Mesodermal cell (in vitro differentiated cells): ENCODE measurements around the gene DTNA.

Source experiments
- H3K27ac ChIP-seq: 2 replicates; pipeline ENCODE4 v1.7.0; 2013; ENCODE audit warnings: mild to moderate bottlenecking, low read depth, low read length, moderate library complexity; ENCODE audit not compliant: severe bottlenecking
- H3K36me3 ChIP-seq: 2 replicates; pipeline ENCODE4 v1.7.1; 2013; ENCODE audit warnings: mild to moderate bottlenecking, low read length, moderate library complexity; ENCODE audit not compliant: control insufficient read depth, insufficient read depth
- H3K4me1 ChIP-seq: one replicate; pipeline ENCODE4 v1.7.1; 2013; ENCODE audit warnings: mild to moderate bottlenecking, low read length; ENCODE audit not compliant: insufficient read depth, control insufficient read depth, poor library complexity, severe bottlenecking
- H3K4me3 ChIP-seq: 2 replicates; pipeline ENCODE4 v1.7.0; 2013; ENCODE audit warnings: low read length, control low read depth, mild to moderate bottlenecking; ENCODE audit not compliant: insufficient read depth, poor library complexity, severe bottlenecking; ENCODE audit errors: extremely low read depth
- H3K9me3 ChIP-seq: 2 replicates; pipeline ENCODE4 v1.7.1; 2013; ENCODE audit warnings: mild to moderate bottlenecking, low read length, moderate library complexity; ENCODE audit not compliant: control insufficient read depth
- WGBS, 2 experiments: methylation state at CpG; one replicate each; pipeline ENCODE4 v1.1.5; 2013; ENCODE audit warnings: missing lambda C conversion rate in 2 of 2; ENCODE audit not compliant: insufficient coverage in 2 of 2; 5-methylcytosine and 5-hydroxymethylcytosine counted together

The DTNA gene

GRCh38 chr18:34805103-34805877 is 95.2 kb downstream of the DTNA start:
- H3K4me3 ChIP-seq = no peak overlapping the region
- peaks cover 9% of the 10 kb centered on the region for H3K4me1 ChIP-seq
- H3K36me3 ChIP-seq = no peaks in the 10 kb centered on the region
- 69 to 93% methylated on average over 4 to 6 of the region's 7 CpGs for WGBS, 2 experiments
- H3K27ac ChIP-seq = no peak overlapping the region
- no peaks in the 10 kb centered on the region for H3K9me3 ChIP-seq

- Histone ChIP-seq H3K9me3 (no peaks in the 10 kb centered on the region), H3K4me1 (peaks cover 9% of the 10 kb centered on the region), H3K4me3 (no peak overlapping the region), H3K36me3 (no peaks in the 10 kb centered on the region), H3K27ac (no peak overlapping the region)
Observed at GRCh38 chr18:34805878-34806351, 95.8 kb downstream of the DTNA start.

- WGBS, 2 experiments = 100% methylated on average over 1 of the region's 3 CpGs; no CpG with 5 or more reads in 1 of the 2 experiments
- H3K9me3 ChIP-seq = no peaks in the 10 kb centered on the region
- H3K36me3 ChIP-seq = no peaks in the 10 kb centered on the region
- H3K4me3 ChIP-seq = no peak overlapping the region
- no peak overlapping the region for H3K27ac ChIP-seq
- H3K4me1 ChIP-seq = peaks cover 8% of the 10 kb centered on the region
Observed at GRCh38 chr18:34806527-34806926, 96.4 kb downstream of the DTNA start.

GRCh38 chr18:34807106-34807796 is 97.2 kb downstream of the DTNA start:
- no peak overlapping the region for H3K27ac ChIP-seq
- peaks cover under 1% of the 10 kb centered on the region for H3K4me1 ChIP-seq
- WGBS, 2 experiments = 83 to 100% methylated on average over 1 of the region's 2 CpGs
- H3K9me3 ChIP-seq = no peaks in the 10 kb centered on the region
- H3K4me3 ChIP-seq = no peak overlapping the region
- no peaks in the 10 kb centered on the region for H3K36me3 ChIP-seq

- no peaks in the 10 kb centered on the region for H3K9me3 ChIP-seq
- H3K36me3 ChIP-seq = no peaks in the 10 kb centered on the region
- H3K4me3 ChIP-seq = no peak overlapping the region
- H3K4me1 ChIP-seq = no peaks in the 10 kb centered on the region
- no CpG with 5 or more reads among the region's 1 CpG for WGBS, 2 experiments
- no peak overlapping the region for H3K27ac ChIP-seq
Observed at GRCh38 chr18:34808389-34808788, 98.3 kb downstream of the DTNA start.

GRCh38 chr18:34809451-34810072 is 99.5 kb downstream of the DTNA start:
- 93 to 100% methylated on average over 1 to 3 of the region's 6 CpGs for WGBS, 2 experiments
- H3K36me3 ChIP-seq = no peaks in the 10 kb centered on the region
- no peaks in the 10 kb centered on the region for H3K4me1 ChIP-seq
- no peak overlapping the region for H3K4me3 ChIP-seq
- H3K9me3 ChIP-seq = no peaks in the 10 kb centered on the region
- H3K27ac ChIP-seq = no peak overlapping the region

- Histone ChIP-seq H3K36me3 (peaks cover 1% of the 10 kb centered on the region), H3K27ac (no peak overlapping the region), H3K9me3 (no peaks in the 10 kb centered on the region), H3K4me1 (no peaks in the 10 kb centered on the region), H3K4me3 (no peak overlapping the region)
- WGBS, 2 experiments = 100% methylated on average over 4 of the region's 6 CpGs; no CpG with 5 or more reads in 1 of the 2 experiments
Observed at GRCh38 chr18:34816183-34816582, 106.1 kb downstream of the DTNA start.

- no peak overlapping the region for H3K4me3 ChIP-seq
- H3K4me1 ChIP-seq = no peaks in the 10 kb centered on the region
- 77 to 100% methylated on average over 2 of the region's 2 CpGs for WGBS, 2 experiments
- H3K27ac ChIP-seq = no peak overlapping the region
- H3K36me3 ChIP-seq = peaks cover 4% of the 10 kb centered on the region
- no peaks in the 10 kb centered on the region for H3K9me3 ChIP-seq
Observed at GRCh38 chr18:34817636-34818035, 107.5 kb downstream of the DTNA start.

GRCh38 chr18:34818064-34818463 is 108.0 kb downstream of the DTNA start:
- no peak overlapping the region for H3K27ac ChIP-seq
- H3K9me3 ChIP-seq = no peaks in the 10 kb centered on the region
- no peaks in the 10 kb centered on the region for H3K4me1 ChIP-seq
- no peak overlapping the region for H3K4me3 ChIP-seq
- H3K36me3 ChIP-seq = peaks cover 4% of the 10 kb centered on the region
- WGBS, 2 experiments = 87 to 89% methylated on average over 4 to 5 of the region's 5 CpGs

- peaks cover 4% of the 10 kb centered on the region for H3K36me3 ChIP-seq
- H3K27ac ChIP-seq = no peak overlapping the region
- WGBS, 2 experiments = 75 to 89% methylated on average over 3 to 4 of the region's 7 CpGs
- H3K4me1 ChIP-seq = no peaks in the 10 kb centered on the region
- no peaks in the 10 kb centered on the region for H3K9me3 ChIP-seq
- H3K4me3 ChIP-seq = no peak overlapping the region
Observed at GRCh38 chr18:34820360-34821065, 110.4 kb downstream of the DTNA start.
